SU-DHL-6 (cell line): ENCODE results near the gene METTL17.
A peak's percentile ranks its signal among the peaks of the same experiment; 100 is the strongest.

Experiments used
- H2AFZ ChIP-seq: fragments of 200-600 bp; sonication (generic); 2 replicates; pipeline ENCODE4 v1.6.1; 2014; ENCODE audit warnings: low read depth, mild to moderate bottlenecking, moderate library complexity, mixed read lengths, antibody characterized with exemption, low read length; ENCODE audit not compliant: severe bottlenecking
- H3F3A ChIP-seq: fragments of 200-600 bp; shearing (Covaris generic); 2 replicates; pipeline ENCODE4 v1.6.0; 2016; ENCODE audit warnings: antibody characterized with exemption, mild to moderate bottlenecking; ENCODE audit not compliant: insufficient read depth
- H3K27ac ChIP-seq: fragments of 200-600 bp; sonication (generic); 2 replicates; pipeline ENCODE4 v1.5.1; 2016; ENCODE audit warnings: low read depth, mild to moderate bottlenecking, low read length, moderate library complexity, mixed read lengths
- H3K27me3 ChIP-seq: fragments of 200-600 bp; sonication (generic), shearing (Covaris generic); 2 replicates; pipeline ENCODE4 v1.6.0; 2014; ENCODE audit warnings: mild to moderate bottlenecking, low read length
- H3K36me3 ChIP-seq: fragments of 200-600 bp; sonication (generic); 2 replicates; pipeline ENCODE4 v1.6.1; 2014; ENCODE audit warnings: mild to moderate bottlenecking, low read length, mixed read lengths
- H3K4me2 ChIP-seq: fragments of 300-600, 200-600 bp; shearing (Covaris generic), sonication (generic); 2 replicates; pipeline ENCODE4 v1.6.0; 2014; ENCODE audit warnings: low read length, low read depth, mild to moderate bottlenecking; ENCODE audit not compliant: poor library complexity, severe bottlenecking
- H3K4me3 ChIP-seq: fragments of 200-600 bp; sonication (generic); 2 replicates; pipeline ENCODE4 v1.5.1; 2014; ENCODE audit warnings: antibody characterized with exemption, low read length, mild to moderate bottlenecking, mixed read lengths; ENCODE audit not compliant: insufficient read depth, poor library complexity, severe bottlenecking
- H3K79me2 ChIP-seq: fragments of 200-600 bp; sonication (generic); 2 replicates; pipeline ENCODE4 v1.6.1; 2014; ENCODE audit warnings: mild to moderate bottlenecking, low read length, moderate library complexity; ENCODE audit not compliant: insufficient read depth
- H3K9ac ChIP-seq: fragments of 200-600 bp; sonication (generic); 2 replicates; pipeline ENCODE4 v1.7.0; 2014; ENCODE audit warnings: mild to moderate bottlenecking, low read length
- H3K9me2 ChIP-seq: fragments of 200-600 bp; sonication (generic); replicated peaks from 2 replicates; pipeline ENCODE4 v1.6.1; 2014; ENCODE audit warnings: low read length; ENCODE audit not compliant: insufficient read depth
- H3K9me3 ChIP-seq: fragments of 200-600 bp; sonication (generic); 2 replicates; pipeline ENCODE4 v1.6.1; 2014; ENCODE audit warnings: low read length, mixed read lengths; ENCODE audit not compliant: insufficient read depth
- H4K20me1 ChIP-seq: fragments of 200-600 bp; sonication (generic); 2 replicates; pipeline ENCODE4 v1.6.1; 2014; ENCODE audit warnings: low read depth, mild to moderate bottlenecking, antibody characterized with exemption, low read length, moderate library complexity, mixed read lengths
- EZH2phosphoT487 ChIP-seq: fragments of 200-600 bp; sonication (generic), shearing (Covaris generic); conservative IDR thresholded peaks from 2 replicates; pipeline ENCODE4 v1.6.1; 2018; ENCODE audit warnings: mild to moderate bottlenecking, antibody characterized with exemption, low read length, moderate library complexity, mixed read lengths
- TF ChIP-seq, protein P1 (sequence below): fragments of 200-600 bp; sonication (generic); IDR thresholded peaks from one replicate; pipeline ENCODE4 v1.5.1; 2017; ENCODE audit warnings: antibody characterized with exemption, mild to moderate bottlenecking, low read length, moderate library complexity; ENCODE audit not compliant: insufficient read depth, poor library complexity, severe bottlenecking

METTL17 gene

DNA sequence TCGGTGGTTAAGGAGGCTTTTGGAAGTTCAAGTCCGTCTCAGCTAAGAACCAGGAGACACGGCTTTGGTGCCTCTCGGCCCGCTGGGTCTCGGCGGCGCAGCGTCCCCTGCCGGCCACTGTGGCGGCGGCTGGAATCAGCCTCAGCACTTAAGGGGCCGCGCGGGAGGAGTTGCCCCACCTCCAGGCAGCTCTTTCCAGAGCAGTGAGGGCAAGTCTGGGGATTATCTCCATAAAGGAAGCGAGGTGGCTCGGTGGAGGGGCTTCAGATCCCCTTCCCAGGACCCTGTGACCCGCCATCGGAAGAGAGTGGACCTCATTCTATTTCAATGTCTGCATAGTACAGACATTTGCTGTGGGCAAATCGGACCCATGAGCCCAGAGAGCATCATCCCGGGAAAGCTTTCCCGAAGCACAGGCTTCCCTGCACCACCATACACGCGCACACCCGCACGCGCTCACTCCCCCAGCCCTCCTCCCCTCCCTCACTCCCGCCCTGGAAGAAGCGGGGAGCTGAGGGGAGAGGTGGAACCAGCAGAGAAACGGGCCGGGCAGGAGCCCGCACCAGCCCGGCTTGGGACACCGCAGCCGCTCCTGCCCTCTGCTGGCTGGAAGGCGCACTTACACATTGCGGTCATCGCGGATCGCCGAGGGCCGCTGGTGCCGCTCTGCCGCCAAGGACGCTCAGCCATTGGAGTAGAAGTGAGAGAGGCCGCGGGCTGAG is 18.6 kb upstream of the METTL17 start:
- no peak overlapping the region for H3K27ac ChIP-seq
- H3F3A ChIP-seq = no peaks in the 10 kb centered on the region
- no peaks in the 10 kb centered on the region for H3K9me3 ChIP-seq
- peak overlapping the region; percentile 73 for H3K9ac ChIP-seq
- peak overlapping the region; percentile 59 for H3K4me3 ChIP-seq
- peak overlapping the region; percentile 77 for H3K4me2 ChIP-seq
- TF ChIP-seq, protein P1, sequence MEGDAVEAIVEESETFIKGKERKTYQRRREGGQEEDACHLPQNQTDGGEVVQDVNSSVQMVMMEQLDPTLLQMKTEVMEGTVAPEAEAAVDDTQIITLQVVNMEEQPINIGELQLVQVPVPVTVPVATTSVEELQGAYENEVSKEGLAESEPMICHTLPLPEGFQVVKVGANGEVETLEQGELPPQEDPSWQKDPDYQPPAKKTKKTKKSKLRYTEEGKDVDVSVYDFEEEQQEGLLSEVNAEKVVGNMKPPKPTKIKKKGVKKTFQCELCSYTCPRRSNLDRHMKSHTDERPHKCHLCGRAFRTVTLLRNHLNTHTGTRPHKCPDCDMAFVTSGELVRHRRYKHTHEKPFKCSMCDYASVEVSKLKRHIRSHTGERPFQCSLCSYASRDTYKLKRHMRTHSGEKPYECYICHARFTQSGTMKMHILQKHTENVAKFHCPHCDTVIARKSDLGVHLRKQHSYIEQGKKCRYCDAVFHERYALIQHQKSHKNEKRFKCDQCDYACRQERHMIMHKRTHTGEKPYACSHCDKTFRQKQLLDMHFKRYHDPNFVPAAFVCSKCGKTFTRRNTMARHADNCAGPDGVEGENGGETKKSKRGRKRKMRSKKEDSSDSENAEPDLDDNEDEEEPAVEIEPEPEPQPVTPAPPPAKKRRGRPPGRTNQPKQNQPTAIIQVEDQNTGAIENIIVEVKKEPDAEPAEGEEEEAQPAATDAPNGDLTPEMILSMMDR = peak; percentile 81
- TF ChIP-seq EZH2phosphoT487 = no peak
- peak overlapping the region; percentile 97 for H2AFZ ChIP-seq
- H4K20me1 ChIP-seq = no peaks in the 10 kb centered on the region
- no peaks in the 10 kb centered on the region for H3K79me2 ChIP-seq
- H3K27me3 ChIP-seq = no peaks in the 10 kb centered on the region
- H3K36me3 ChIP-seq = no peaks in the 10 kb centered on the region
- no peaks in the 10 kb centered on the region for H3K9me2 ChIP-seq

DNA sequence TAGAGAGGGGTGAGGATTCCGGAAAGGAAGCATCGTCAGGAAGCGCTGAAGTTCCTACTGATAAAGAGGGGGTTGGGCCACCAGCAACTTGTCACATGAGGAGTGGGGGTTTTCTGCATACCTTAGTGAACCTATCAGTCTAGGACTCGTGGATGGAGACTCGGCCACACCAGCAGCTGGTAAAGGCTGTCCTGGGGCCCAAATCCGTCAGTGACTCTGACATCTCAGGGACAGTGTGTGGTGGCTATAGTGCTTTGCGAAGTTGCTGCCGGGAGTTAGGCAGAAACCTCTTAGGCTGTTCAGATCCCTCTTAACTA is 18.1 kb upstream of the METTL17 start:
- Histone ChIP-seq H3K9ac (peak overlapping the region; percentile 73; the same call in 1 of the 2 replicates), H3K36me3 (no peaks in the 10 kb centered on the region), H3F3A (no peaks in the 10 kb centered on the region), H3K27ac (no peak overlapping the region), H3K4me3 (no peak overlapping the region), H3K9me3 (no peaks in the 10 kb centered on the region), H4K20me1 (no peaks in the 10 kb centered on the region), H3K9me2 (no peaks in the 10 kb centered on the region), H3K4me2 (peak overlapping the region; percentile 77), H3K27me3 (no peaks in the 10 kb centered on the region), H3K79me2 (no peaks in the 10 kb centered on the region), H2AFZ (peak overlapping the region; percentile 97)
- TF ChIP-seq EZH2phosphoT487 = no peak
- TF ChIP-seq, protein P1 = no peak

DNA sequence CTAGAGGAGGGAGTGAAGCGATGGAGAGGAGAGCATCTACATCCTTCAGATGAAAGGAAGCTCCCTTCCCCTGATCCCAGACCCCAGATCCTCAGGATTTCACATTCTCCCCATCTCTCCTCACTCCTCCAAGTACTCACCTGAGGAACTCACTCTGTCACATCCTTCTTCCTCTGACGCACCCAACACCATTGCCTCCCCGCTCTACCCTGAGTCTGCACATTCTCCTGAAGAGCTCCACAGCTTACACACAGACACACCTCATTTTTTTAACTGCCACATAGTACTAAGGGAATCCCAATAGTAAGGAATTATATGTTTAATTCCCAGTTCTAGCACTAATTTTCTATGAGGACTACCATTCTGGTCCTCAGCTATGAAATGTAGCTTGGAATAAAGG is 16.3 kb upstream of the METTL17 start:
- H3K4me2 ChIP-seq = no peak overlapping the region
- TF ChIP-seq, protein P1 = no peak
- TF ChIP-seq EZH2phosphoT487 = no peak
- H2AFZ ChIP-seq = no peak overlapping the region
- no peaks in the 10 kb centered on the region for H3K27me3 ChIP-seq
- no peak overlapping the region for H3K9ac ChIP-seq
- H4K20me1 ChIP-seq = no peaks in the 10 kb centered on the region
- no peak overlapping the region for H3K4me3 ChIP-seq
- no peaks in the 10 kb centered on the region for H3K36me3 ChIP-seq
- no peak overlapping the region for H3K27ac ChIP-seq
- no peaks in the 10 kb centered on the region for H3K9me2 ChIP-seq
- no peaks in the 10 kb centered on the region for H3F3A ChIP-seq
- no peaks in the 10 kb centered on the region for H3K79me2 ChIP-seq
- H3K9me3 ChIP-seq = no peaks in the 10 kb centered on the region
